Liver (tissue), 9 donors: ENCODE results near the gene ITIH5. TPM values are rescaled to one million over a fixed set of nuclear protein-coding genes. Genes with fewer than 3 reads are reported as not detected.

Experiments used
- DNase-seq: peaks from one replicate; pipeline ENCODE4 v3.0.0-alpha.2; 2017; ENCODE audit warnings: low spot score
- H3K27ac ChIP-seq, 2 donors: one replicate each; pipeline ENCODE4 v1.7.0; 2013; ENCODE audit warnings: inconsistent platforms in 2 of 2, low read length in 2 of 2, control low read depth in 1 of 2, low read depth in 1 of 2, mild to moderate bottlenecking in 1 of 2
- H3K27me3 ChIP-seq, 4 donors: one replicate each; pipeline versions ENCODE4 v1.6.1 to v1.7.0; 2013; ENCODE audit warnings: low read length in 3 of 4, inconsistent platforms in 1 of 4, mild to moderate bottlenecking in 1 of 4, moderate library complexity in 1 of 4; ENCODE audit not compliant: control insufficient read depth in 4 of 4, insufficient read depth in 4 of 4
- H3K36me3 ChIP-seq, 4 donors: one replicate each; pipeline versions ENCODE4 v1.6.1 to v1.7.0; 2013; ENCODE audit warnings: low read length in 3 of 4, mild to moderate bottlenecking in 3 of 4, low read depth in 1 of 4, moderate library complexity in 1 of 4; ENCODE audit not compliant: control insufficient read depth in 4 of 4, insufficient read depth in 3 of 4
- H3K4me1 ChIP-seq, 4 donors: one replicate each; pipeline versions ENCODE4 v1.6.1 to v1.7.0; 2013; ENCODE audit warnings: low read length in 3 of 4, mild to moderate bottlenecking in 3 of 4, moderate library complexity in 1 of 4; ENCODE audit not compliant: control insufficient read depth in 4 of 4, insufficient read depth in 4 of 4
- H3K4me3 ChIP-seq, 3 donors: one replicate each; pipeline versions ENCODE4 v1.6.1 to v1.7.0; 2013; ENCODE audit warnings: low read length in 3 of 3, control low read depth in 1 of 3, low read depth in 1 of 3, mild to moderate bottlenecking in 1 of 3
- H3K9ac ChIP-seq, 2 donors: one replicate each; pipeline ENCODE4 v1.7.0; 2013; ENCODE audit warnings: low read length in 2 of 2, mild to moderate bottlenecking in 2 of 2, moderate library complexity in 2 of 2, control low read depth in 1 of 2, low read depth in 1 of 2
- H3K9me3 ChIP-seq, 4 donors: one replicate each; pipeline versions ENCODE4 v1.6.1 to v1.7.0; 2013; ENCODE audit warnings: low read length in 3 of 4; ENCODE audit not compliant: control insufficient read depth in 4 of 4
- ATF3 ChIP-seq: IDR thresholded peaks from 2 replicates; pipeline ENCODE4 v1.6.1; 2016; ENCODE audit warnings: antibody characterized with exemption
- CTCF ChIP-seq: fragments of 150-350 bp; IDR thresholded peaks from 2 replicates; pipeline ENCODE4 v1.5.1; 2017; ENCODE audit warnings: improper control_type of control experiment, low read depth, low read length; ENCODE audit not compliant: missing input control
- EGR1 ChIP-seq, 2 donors: IDR thresholded peaks; 2 replicates each; pipeline ENCODE4 v1.6.1; 2016 to 2018; ENCODE audit warnings: antibody characterized with exemption in 2 of 2, low read depth in 2 of 2
- FOXA2 ChIP-seq: IDR thresholded peaks from 2 replicates; pipeline ENCODE4 v1.6.1; 2016; ENCODE audit warnings: antibody characterized with exemption
- GABPA ChIP-seq, 2 donors: IDR thresholded peaks in 1 of 2; conservative IDR thresholded peaks in 1 of 2; 2 replicates each; pipeline ENCODE4 v1.6.1; 2016; ENCODE audit warnings: antibody characterized with exemption in 2 of 2, mild to moderate bottlenecking in 1 of 2, moderate library complexity in 1 of 2
- HNF4A ChIP-seq, 2 donors: conservative IDR thresholded peaks; 2 replicates each; pipeline ENCODE4 v1.6.1; 2016; ENCODE audit warnings: antibody characterized with exemption in 2 of 2, mild to moderate bottlenecking in 2 of 2
- HNF4G ChIP-seq: IDR thresholded peaks from 2 replicates; pipeline ENCODE4 v1.6.1; 2016; ENCODE audit warnings: antibody characterized with exemption
- JUND ChIP-seq, 2 donors: IDR thresholded peaks; 2 replicates each; pipeline ENCODE4 v1.6.1; 2016; ENCODE audit warnings: antibody characterized with exemption in 2 of 2
- MAX ChIP-seq: IDR thresholded peaks from 2 replicates; pipeline ENCODE4 v1.6.1; 2016; ENCODE audit warnings: antibody characterized with exemption
- NR2F2 ChIP-seq: IDR thresholded peaks from 2 replicates; pipeline ENCODE4 v1.6.1; 2016; ENCODE audit warnings: antibody characterized with exemption
- RAD21 ChIP-seq, 2 donors: IDR thresholded peaks; 2 replicates each; pipeline ENCODE4 v1.6.1; 2016; ENCODE audit warnings: antibody characterized with exemption in 2 of 2, mild to moderate bottlenecking in 2 of 2
- REST ChIP-seq: IDR thresholded peaks from 2 replicates; pipeline ENCODE4 v1.6.1; 2016; ENCODE audit warnings: antibody characterized with exemption, mild to moderate bottlenecking
- RXRA ChIP-seq, 2 donors: IDR thresholded peaks; 2 replicates each; pipeline ENCODE4 v1.6.1; 2017 to 2018; ENCODE audit warnings: antibody characterized with exemption in 2 of 2, mild to moderate bottlenecking in 1 of 2
- SP1 ChIP-seq: IDR thresholded peaks from 2 replicates; pipeline ENCODE4 v1.6.1; 2018; ENCODE audit warnings: antibody characterized with exemption, mild to moderate bottlenecking
- YY1 ChIP-seq: IDR thresholded peaks from 2 replicates; pipeline ENCODE4 v1.6.1; 2016; ENCODE audit warnings: antibody characterized with exemption, mild to moderate bottlenecking
- ZBTB33 ChIP-seq: IDR thresholded peaks from 2 replicates; pipeline ENCODE4 v1.6.1; 2016; ENCODE audit warnings: antibody characterized with exemption
- WGBS: extraction: QIAGEN DNeasy Blood & Tissue Kit; methylation state at CpG from one replicate; pipeline ENCODE4 v1.1.7; 2013; 5-methylcytosine and 5-hydroxymethylcytosine counted together
- polyA plus RNA-seq, 2 donors: library from polyadenylated mRNA; stranded (reverse) in 1 of 2; unstranded in 1 of 2; fragments of 200-250 nt in 1 of 2; fragments of >200 nt in 1 of 2; fragmentation: Nextera tagmentation in 1 of 2; extraction: Ambion mirVana in 1 of 2; gene quantifications; one replicate each; pipeline versions ENCODE4 v1.2.1 to v1.2.3, GENCODE V29; 2013 to 2015
- total RNA-seq, 2 donors: library from RNA; depleted of rRNA; stranded (reverse); fragments of >200 nt; gene quantifications; one replicate each; pipeline ENCODE4 v1.2.3, GENCODE V29; 2014
- donor health status: healthy.
- donor health status: healthy.
- donor health status: healthy.
- donor health status: healthy.
- donor health status: healthy.

ITIH5 gene
- total and polyA plus RNA-seq, 4 donors: 0.60 to 1.3 (median 0.98) TPM

GRCh38 chr10:7593063-7593462, 73.7 kb downstream of the ITIH5 start:
- Histone ChIP-seq H3K36me3 (no peaks in the 10 kb centered on the region), H3K4me3 (no peak overlapping the region), H3K27ac (no peak overlapping the region), H3K4me1 (no peaks in the 10 kb centered on the region), H3K27me3 (no peaks in the 10 kb centered on the region), H3K9ac (no peak overlapping the region), H3K9me3 (no peaks in the 10 kb centered on the region)
- TF ChIP-seq RXRA (IDR thresholded peaks at IDR 0.05): peak in 1 of 2 donors; percentile 6
- no peak for TF ChIP-seq HNF4A (conservative IDR thresholded peaks at IDR 0.05)
- TF ChIP-seq JUND (IDR thresholded peaks at IDR 0.05): no peak
- 67% methylated on average over 4 of the region's 4 CpGs for WGBS
- DNase-seq: no peak

- TF ChIP-seq YY1: no peak
- no peak for TF ChIP-seq CTCF
- no peak for TF ChIP-seq SP1
- TF ChIP-seq GABPA (IDR thresholded peaks at IDR 0.05 in 1 of 2, conservative IDR thresholded peaks at IDR 0.05 in 1 of 2): no peak
- TF ChIP-seq EGR1 (IDR thresholded peaks at IDR 0.05; ENCODE audit: low read depth in 2 of 2): no peak
- no peak for TF ChIP-seq RAD21 (IDR thresholded peaks at IDR 0.05)
- no peak for TF ChIP-seq MAX
- TF ChIP-seq FOXA2: no peak
- no peak for TF ChIP-seq HNF4A (conservative IDR thresholded peaks at IDR 0.05)
- Histone ChIP-seq H3K27ac (no peak overlapping the region), H3K9ac (no peak overlapping the region), H3K4me1 (no peaks in the 10 kb centered on the region), H3K27me3 (no peaks in the 10 kb centered on the region), H3K4me3 (no peak overlapping the region), H3K9me3 (no peaks in the 10 kb centered on the region), H3K36me3 (no peaks in the 10 kb centered on the region)
- no peak for DNase-seq
- 84% methylated on average over 5 of the region's 5 CpGs for WGBS
Measured at GRCh38 chr10:7592627-7593026, 74.1 kb downstream of the ITIH5 start.

- Histone ChIP-seq H3K4me3 (no peak overlapping the region), H3K27me3 (no peaks in the 10 kb centered on the region), H3K27ac (no peak overlapping the region), H3K36me3 (no peaks in the 10 kb centered on the region), H3K4me1 (no peaks in the 10 kb centered on the region), H3K9ac (no peak overlapping the region), H3K9me3 (no peaks in the 10 kb centered on the region)
- no peak for DNase-seq
- TF ChIP-seq ZBTB33 (no peak), RAD21 (IDR thresholded peaks at IDR 0.05) (no peak), SP1 (no peak), NR2F2 (no peak), HNF4A (conservative IDR thresholded peaks at IDR 0.05) (no peak), GABPA (IDR thresholded peaks at IDR 0.05 in 1 of 2, conservative IDR thresholded peaks at IDR 0.05 in 1 of 2) (no peak), CTCF (no peak), REST (no peak), ATF3 (no peak), HNF4G (no peak)
- WGBS: 86% methylated on average over 9 of the region's 9 CpGs
Measured at GRCh38 chr10:7590271-7590670, 76.5 kb downstream of the ITIH5 start.
